ENCODE measurements around the gene SMIM20. TPM values are rescaled to one million over a fixed set of nuclear protein-coding genes. Genes with fewer than 3 reads are reported as not detected.

Gene SMIM20
- total RNA-seq (2014; rRNA removed; shearing (Covaris generic)) (56.6 and 71.6 TPM in 2 replicates), polyA plus RNA-seq (2016; fragmentation: Nextera tagmentation; extraction: Ambion mirVana) (68.3 and 82.9 TPM in 2 replicates)
- long read RNA-seq, transcript SMIM20-201 (3 exons, 935 nt): major isoform, 57 of 58 reads
- long read RNA-seq, partial matches to known transcripts: 1 of 58 reads
- long read RNA-seq, other reads (novel, unspliced or antisense): 0 of 58 reads

DNA sequence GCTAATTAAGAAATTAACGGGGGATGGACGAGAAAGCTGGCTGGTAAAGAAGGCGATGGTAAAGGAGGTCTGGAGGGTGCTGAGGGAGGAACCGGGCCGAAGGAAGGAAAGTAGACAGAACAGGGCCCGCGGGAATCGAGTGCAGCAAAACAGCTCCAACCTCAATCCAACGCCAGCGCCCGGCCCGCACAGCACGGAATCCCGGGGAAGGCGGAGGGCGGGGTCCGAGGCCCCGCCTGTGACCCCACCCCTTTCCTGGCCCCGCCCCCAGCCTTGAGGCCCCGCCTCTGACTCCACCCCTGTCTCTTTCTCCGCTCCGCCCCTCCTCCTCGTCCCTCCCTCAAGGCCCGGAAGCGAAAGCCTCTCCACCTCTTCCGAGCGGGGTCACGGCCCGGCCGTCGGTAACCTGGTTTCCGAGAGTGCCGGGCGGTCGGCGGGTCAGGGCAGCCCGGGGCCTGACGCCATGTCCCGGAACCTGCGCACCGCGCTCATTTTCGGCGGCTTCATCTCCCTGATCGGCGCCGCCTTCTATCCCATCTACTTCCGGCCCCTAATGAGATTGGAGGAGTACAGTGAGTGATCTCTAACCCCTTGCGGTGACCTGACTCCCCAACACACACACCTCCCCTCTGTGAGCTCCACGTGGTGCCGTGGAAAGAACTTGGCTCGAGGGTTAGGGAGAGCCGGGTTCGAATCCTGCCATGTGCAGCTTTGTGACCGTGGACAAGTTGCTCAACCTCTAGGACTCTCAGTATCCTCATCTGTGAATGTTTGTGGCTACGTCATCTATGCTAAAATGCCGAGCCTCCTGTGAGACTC is at the start of gene SMIM20:
SMIM20 (plus strand) TSS at position 370 of the 819 bp plus-strand sequence; CDS start at position 464, 94 bp downstream.
- Mint-ChIP-seq H3K4me3 (peak within 1 kb of the TSS; percentile 98), H3K36me3 (ENCODE audit: low read depth) (peaks cover 2% of the 10 kb centered on the region), H3K27me3 (ENCODE audit: insufficient read depth, low read depth, poor library complexity) (peaks cover 4% of the 10 kb centered on the region), H3K4me1 (peaks cover 15% of the 10 kb centered on the region), H3K9me3 (peaks cover 4% of the 10 kb centered on the region; the same call in 2 of the 3 replicates), H3K27ac (peak within 1 kb of the TSS; percentile 99)
- H3K4me3 ChIP-seq: peak within 1 kb of the TSS; percentile 98
- H3K9me2 ChIP-seq (ENCODE audit: insufficient read depth): no peaks in the 10 kb centered on the region
- no peak for TF ChIP-seq ZNF114 (CRISPR knock-in tag; IDR thresholded peaks at IDR 0.05)
- peak; percentile 72 for TF ChIP-seq NANOG (IDR thresholded peaks at IDR 0.05; ENCODE audit: borderline replicate concordance)
- TF ChIP-seq POLR2AphosphoS5 (IDR thresholded peaks at IDR 0.05; ENCODE audit: low read depth): peak; percentile 84
- TF ChIP-seq CREB1 (CRISPR knock-in tag; IDR thresholded peaks at IDR 0.05; ENCODE audit: low read depth): peak; percentile 41
- no peak for TF ChIP-seq ZNF462 (CRISPR knock-in tag; IDR thresholded peaks at IDR 0.05)
- 0 out of 2 replicates have a peak, but pooled peaks have one; percentile 20 for TF ChIP-seq ETS1 (IDR thresholded peaks at IDR 0.05)
- TF ChIP-seq, protein P1, sequence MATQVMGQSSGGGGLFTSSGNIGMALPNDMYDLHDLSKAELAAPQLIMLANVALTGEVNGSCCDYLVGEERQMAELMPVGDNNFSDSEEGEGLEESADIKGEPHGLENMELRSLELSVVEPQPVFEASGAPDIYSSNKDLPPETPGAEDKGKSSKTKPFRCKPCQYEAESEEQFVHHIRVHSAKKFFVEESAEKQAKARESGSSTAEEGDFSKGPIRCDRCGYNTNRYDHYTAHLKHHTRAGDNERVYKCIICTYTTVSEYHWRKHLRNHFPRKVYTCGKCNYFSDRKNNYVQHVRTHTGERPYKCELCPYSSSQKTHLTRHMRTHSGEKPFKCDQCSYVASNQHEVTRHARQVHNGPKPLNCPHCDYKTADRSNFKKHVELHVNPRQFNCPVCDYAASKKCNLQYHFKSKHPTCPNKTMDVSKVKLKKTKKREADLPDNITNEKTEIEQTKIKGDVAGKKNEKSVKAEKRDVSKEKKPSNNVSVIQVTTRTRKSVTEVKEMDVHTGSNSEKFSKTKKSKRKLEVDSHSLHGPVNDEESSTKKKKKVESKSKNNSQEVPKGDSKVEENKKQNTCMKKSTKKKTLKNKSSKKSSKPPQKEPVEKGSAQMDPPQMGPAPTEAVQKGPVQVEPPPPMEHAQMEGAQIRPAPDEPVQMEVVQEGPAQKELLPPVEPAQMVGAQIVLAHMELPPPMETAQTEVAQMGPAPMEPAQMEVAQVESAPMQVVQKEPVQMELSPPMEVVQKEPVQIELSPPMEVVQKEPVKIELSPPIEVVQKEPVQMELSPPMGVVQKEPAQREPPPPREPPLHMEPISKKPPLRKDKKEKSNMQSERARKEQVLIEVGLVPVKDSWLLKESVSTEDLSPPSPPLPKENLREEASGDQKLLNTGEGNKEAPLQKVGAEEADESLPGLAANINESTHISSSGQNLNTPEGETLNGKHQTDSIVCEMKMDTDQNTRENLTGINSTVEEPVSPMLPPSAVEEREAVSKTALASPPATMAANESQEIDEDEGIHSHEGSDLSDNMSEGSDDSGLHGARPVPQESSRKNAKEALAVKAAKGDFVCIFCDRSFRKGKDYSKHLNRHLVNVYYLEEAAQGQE (IDR thresholded peaks at IDR 0.05; ENCODE audit: unreplicated experiment): no peak
- H3K27me3 ChIP-seq (ENCODE audit: insufficient read depth): no peaks in the 10 kb centered on the region
- H3K4me1 ChIP-seq (ENCODE audit: insufficient read depth): peaks cover 8% of the 10 kb centered on the region
- 0 out of 2 replicates have a peak, but pooled peaks cover 6% of the 10 kb centered on the region for H3F3A ChIP-seq (replicated peaks; ENCODE audit: low read depth)
- peak within 1 kb of the TSS; percentile 97 for H2AFZ ChIP-seq
- no peaks in the 10 kb centered on the region for H3K36me3 ChIP-seq (ENCODE audit: insufficient read depth)
- H3K4me2 ChIP-seq: peak within 1 kb of the TSS; percentile 98
- no peaks in the 10 kb centered on the region for H4K20me1 ChIP-seq (replicated peaks; ENCODE audit: insufficient read depth)
- peaks cover 36% of the 10 kb centered on the region for H3K79me2 ChIP-seq (replicated peaks; ENCODE audit: insufficient read depth)
- peak; percentile 94 for DNase-seq (ENCODE audit: low spot score)
- peak; percentile 95 for ATAC-seq
- peak within 1 kb of the TSS; percentile 95 for H3K27ac ChIP-seq (ENCODE audit: low read depth)

Data from GM23338 (cell line).